Right atrium auricular region (tissue), 2 donors: ENCODE results near the gene IFNA7. TPM values are rescaled to one million over a fixed set of nuclear protein-coding genes. Genes with fewer than 3 reads are reported as not detected.
"Not testable (repeated sequence)": the region's sequence is repeated elsewhere in the genome, so short reads cannot be mapped to it uniquely, and the experiment has no call there.

Experiments used
- DNase-seq: peaks from one replicate; pipeline ENCODE4 v3.0.0-alpha.2; 2019; ENCODE audit warnings: low spot score
- H3K27ac ChIP-seq, 2 donors: fragments of 200-600 bp; sonication (generic); 1 replicate in 1 of 2; 2 replicates in 1 of 2; pipeline ENCODE4 v1.5.1; 2016 to 2019
- H3K27me3 ChIP-seq, 2 donors: fragments of 200-600 bp; sonication (generic); one replicate each; pipeline versions ENCODE4 v1.5.1 to v1.6.0; 2017 to 2019
- H3K36me3 ChIP-seq: fragments of 200-600 bp; sonication (generic); one replicate; pipeline ENCODE4 v1.5.1; 2016
- H3K4me1 ChIP-seq, 2 donors: fragments of 200-600 bp; sonication (generic); one replicate each; pipeline versions ENCODE4 v1.5.1 to v1.6.0; 2017 to 2019
- H3K4me3 ChIP-seq, 2 donors: fragments of 200-600 bp; sonication (generic); 1 replicate in 1 of 2; 2 replicates in 1 of 2; pipeline ENCODE4 v1.5.1; 2017 to 2019; ENCODE audit warnings: mild to moderate bottlenecking in 1 of 2, moderate library complexity in 1 of 2
- H3K9me3 ChIP-seq, 2 donors: fragments of 200-600 bp; sonication (generic); one replicate each; pipeline ENCODE4 v1.5.1; 2019
- CTCF ChIP-seq, 2 donors: fragments of 200-600 bp; sonication (generic); IDR thresholded peaks; one replicate each; pipeline ENCODE4 v1.5.1; 2019; ENCODE audit warnings: antibody characterized with exemption in 2 of 2
- total RNA-seq, 2 donors: library from RNA; depleted of rRNA; stranded (reverse); fragments of >200 nt; gene quantifications; one replicate each; pipeline ENCODE4 v1.1.0, GENCODE V29; 2016

IFNA7 gene
- total RNA-seq, 2 donors from 2014 or later, result not detected

GRCh38 chr9:21174671-21175070 lies 27.3 kb downstream of the IFNA7 start:
- Histone ChIP-seq H3K36me3 (no peaks in the 10 kb centered on the region), H3K9me3 (no peaks in the 10 kb centered on the region), H3K4me3 (no peak overlapping the region), H3K27me3 (no peaks in the 10 kb centered on the region), H3K4me1 (no peaks in the 10 kb centered on the region), H3K27ac (no peak overlapping the region)
- DNase-seq, result no peak
- TF ChIP-seq CTCF (IDR thresholded peaks at IDR 0.05), result no peak

GRCh38 chr9:21172156-21172555 lies 29.8 kb downstream of the IFNA7 start:
- Histone ChIP-seq H3K4me1 (no peaks in the 10 kb centered on the region), H3K9me3 (no peaks in the 10 kb centered on the region), H3K27me3 (no peaks in the 10 kb centered on the region), H3K36me3 (no peaks in the 10 kb centered on the region), H3K27ac (no peak overlapping the region), H3K4me3 (no peak overlapping the region)
- no peak for TF ChIP-seq CTCF (IDR thresholded peaks at IDR 0.05)
- DNase-seq, result no peak

GRCh38 chr9:21171351-21171750 lies 30.7 kb downstream of the IFNA7 start:
- no peak for TF ChIP-seq CTCF (IDR thresholded peaks at IDR 0.05)
- Histone ChIP-seq H3K36me3 (no peaks in the 10 kb centered on the region), H3K4me3 (no peak overlapping the region), H3K27ac (no peak overlapping the region), H3K4me1 (no peaks in the 10 kb centered on the region), H3K9me3 (no peaks in the 10 kb centered on the region), H3K27me3 (no peaks in the 10 kb centered on the region)
- DNase-seq, result no peak

GRCh38 chr9:21166560-21166959 lies 35.4 kb downstream of the IFNA7 start, which contains the start of gene IFNA21:
Gene IFNA21 (minus strand): TSS chr9:21166660. CDS start chr9:21166612, 48 bp downstream.
- H3K9me3 ChIP-seq, H3K27me3 ChIP-seq, DNase-seq, H3K4me1 ChIP-seq, H3K36me3 ChIP-seq, H3K4me3 ChIP-seq, H3K27ac ChIP-seq: not testable (repeated sequence)

- no peaks in the 10 kb centered on the region for H3K27me3 ChIP-seq
- H3K9me3 ChIP-seq, result no peaks in the 10 kb centered on the region
- no peaks in the 10 kb centered on the region for H3K4me1 ChIP-seq
- no peaks in the 10 kb centered on the region for H3K36me3 ChIP-seq
- DNase-seq, result no peak
- no peak for TF ChIP-seq CTCF (IDR thresholded peaks at IDR 0.05)
- H3K27ac ChIP-seq, result no peak overlapping the region
- H3K4me3 ChIP-seq, result no peak overlapping the region
These were observed 36.5 kb downstream of the IFNA7 start for GRCh38 chr9:21165516-21165915.

GRCh38 chr9:21160178-21160577 lies 41.8 kb downstream of the IFNA7 start:
- DNase-seq, result no peak
- H3K36me3 ChIP-seq, result no peaks in the 10 kb centered on the region
- peaks cover 0 to 5% of the 10 kb centered on the region in 2 donors for H3K9me3 ChIP-seq
- H3K4me3 ChIP-seq, result no peak overlapping the region
- no peaks in the 10 kb centered on the region for H3K27me3 ChIP-seq
- no peaks in the 10 kb centered on the region for H3K4me1 ChIP-seq
- no peak for TF ChIP-seq CTCF (IDR thresholded peaks at IDR 0.05)
- no peak overlapping the region for H3K27ac ChIP-seq
